GM21367 (cell line): Measurements from ENCODE around the gene RNF114.
"Not testable (repeated sequence)": the region's sequence is repeated elsewhere in the genome, so short reads cannot be mapped to it uniquely, and the experiment has no call there.

Source experiments
- ATAC-seq: cut with Tn5 transposase; IDR thresholded peaks from one replicate; pipeline ENCODE4 v1.9.1; 2021; ENCODE audit not compliant: unreplicated experiment

RNF114 gene

GRCh38 chr20:49961413-49961812 lies 25.2 kb downstream of the RNF114 start:
- ATAC-seq: no peak

- ATAC-seq: no peak
These were observed 29.0 kb downstream of the RNF114 start for GRCh38 chr20:49964964-49965780.

- no peak for ATAC-seq
These were observed 29.6 kb downstream of the RNF114 start for GRCh38 chr20:49965781-49966305.

GRCh38 chr20:49966861-49967260 lies 30.7 kb downstream of the RNF114 start:
- no peak for ATAC-seq

GRCh38 chr20:49969234-49969633 lies 33.0 kb downstream of the RNF114 start:
- ATAC-seq: no peak

- no peak for ATAC-seq
These were observed 33.7 kb downstream of the RNF114 start for GRCh38 chr20:49969946-49970345.

GRCh38 chr20:49970498-49970897 lies 34.3 kb downstream of the RNF114 start:
- ATAC-seq: no peak

- ATAC-seq: no peak
These were observed 37.8 kb downstream of the RNF114 start for GRCh38 chr20:49973981-49974380.

GRCh38 chr20:49976542-49976941 lies 40.3 kb downstream of the RNF114 start:
- no peak for ATAC-seq

GRCh38 chr20:49977740-49978139 lies 41.5 kb downstream of the RNF114 start:
- not testable (repeated sequence) for ATAC-seq

GRCh38 chr20:49978685-49979029 lies 42.5 kb downstream of the RNF114 start:
- no peak for ATAC-seq

GRCh38 chr20:49979030-49979832 lies 43.0 kb downstream of the RNF114 start:
- ATAC-seq: no peak

- ATAC-seq: no peak
These were observed 44.2 kb downstream of the RNF114 start for GRCh38 chr20:49980140-49981008.

GRCh38 chr20:49981218-49982071 lies 45.2 kb downstream of the RNF114 start:
- no peak for ATAC-seq

GRCh38 chr20:49982072-49982345 lies 45.8 kb downstream of the RNF114 start:
- no peak for ATAC-seq

- peak; percentile 76 for ATAC-seq
These were observed 46.3 kb downstream of the RNF114 start, which contains the start of gene SNAI1 for GRCh38 chr20:49982346-49983122. TSS of gene SNAI1 (plus strand) at chr20:49982980. CDS start at chr20:49983060, 80 bp downstream.

- ATAC-seq: no peak
These were observed 47.1 kb downstream of the RNF114 start for GRCh38 chr20:49983123-49983847.

GRCh38 chr20:49983848-49984408 lies 47.7 kb downstream of the RNF114 start:
- ATAC-seq: no peak
